H1 (cell line): Measurements from ENCODE around the gene TMEM222. TPM values are rescaled to one million over a fixed set of nuclear protein-coding genes. Genes with fewer than 3 reads are reported as not detected.

Experiments
- CTCF ChIA-PET: fragments of 300-600 bp; sonication (Branson Sonifier 250); formaldehyde crosslinking; loops from one replicate; lab custom pipeline; 2021; ENCODE audit not compliant: partially characterized antibody; lab: Charles Lee
- POLR2A ChIA-PET: fragments of 300-600 bp; sonication (Branson Sonifier 250); formaldehyde crosslinking; loops from one replicate; lab custom pipeline; 2021; ENCODE audit warnings: inconsistent platforms; ENCODE audit not compliant: partially characterized antibody; lab: Charles Lee
- DNase-seq, 2 experiments: peaks; one replicate each; pipeline versions ENCODE4 v3.0.0 to v3.0.0-alpha.2; 2010 to 2022; ENCODE audit warnings: low spot score in 2 of 2, low read depth in 1 of 2, mixed read lengths in 1 of 2
- FAIRE-seq: peaks from 2 replicates; lab custom pipeline; 2011; peaks lifted over from hg19 to GRCh38; lab: Jason Lieb, UNC
- H2AFZ ChIP-seq: 2 replicates; pipeline ENCODE4 v1.8.1; 2012; ENCODE audit warnings: low read length, inconsistent platforms
- H2AK5ac ChIP-seq: 2 replicates; pipeline ENCODE4 v1.6.1; 2013; ENCODE audit warnings: low read depth, low read length
- H2BK120ac ChIP-seq: replicated peaks from 2 replicates; pipeline ENCODE3; 2013; ENCODE audit warnings: low read depth, low read length, inconsistent platforms
- H2BK12ac ChIP-seq: 2 replicates; pipeline ENCODE4 v1.6.1; 2013; ENCODE audit warnings: low read depth, low read length
- H2BK15ac ChIP-seq: 2 replicates; pipeline ENCODE4 v1.6.1; 2013; ENCODE audit warnings: low read length
- H2BK20ac ChIP-seq: 2 replicates; pipeline ENCODE4 v1.6.1; 2013; ENCODE audit warnings: low read length
- H2BK5ac ChIP-seq: 2 replicates; pipeline ENCODE4 v1.6.1; 2013; ENCODE audit warnings: low read depth, low read length
- H3K14ac ChIP-seq: 2 replicates; pipeline ENCODE4 v1.6.1; 2013; ENCODE audit warnings: inconsistent platforms; ENCODE audit not compliant: insufficient read length
- H3K18ac ChIP-seq: 2 replicates; pipeline ENCODE4 v1.6.1; 2013; ENCODE audit warnings: low read length; ENCODE audit errors: extremely low read depth
- H3K23ac ChIP-seq: 2 replicates; pipeline ENCODE4 v1.6.1; 2013; ENCODE audit warnings: inconsistent platforms; ENCODE audit not compliant: insufficient read length
- H3K23me2 ChIP-seq: 2 replicates; pipeline ENCODE4 v1.6.1; 2013; ENCODE audit warnings: low read depth, low read length
- H3K27ac ChIP-seq: 2 replicates; pipeline ENCODE4 v1.6.1; 2011; ENCODE audit warnings: low read depth, low read length, inconsistent platforms
- H3K27me3 ChIP-seq, 4 experiments: replicated peaks in 1 of 4; 1 replicate in 1 of 4; 2 replicates in 3 of 4; pipeline versions ENCODE4 v1.6.1 to v1.8.1; 2011 to 2013; ENCODE audit warnings: low read length in 3 of 4, mild to moderate bottlenecking in 3 of 4, inconsistent platforms in 2 of 4, mixed read lengths in 2 of 4, moderate library complexity in 1 of 4; ENCODE audit not compliant: control insufficient read depth in 3 of 4, insufficient read depth in 3 of 4; ENCODE audit errors: extremely low read depth in 1 of 4
- H3K36me3 ChIP-seq, 4 experiments: 2 replicates each; pipeline versions ENCODE4 v1.6.1 to v1.8.1; 2011 to 2013; ENCODE audit warnings: mild to moderate bottlenecking in 4 of 4, low read length in 3 of 4, moderate library complexity in 2 of 4, control low read depth in 1 of 4, inconsistent platforms in 1 of 4; ENCODE audit not compliant: insufficient read depth in 4 of 4, control insufficient read depth in 2 of 4
- H3K4ac ChIP-seq: replicated peaks from 2 replicates; pipeline ENCODE3; 2013; ENCODE audit warnings: low read length, low read depth, mixed read lengths, inconsistent platforms; ENCODE audit not compliant: insufficient read length
- H3K4me1 ChIP-seq, 4 experiments: replicated peaks in 1 of 4; 1 replicate in 1 of 4; 2 replicates in 3 of 4; pipeline versions ENCODE4 v1.6.1 to v1.8.1; 2011 to 2013; ENCODE audit warnings: low read length in 3 of 4, inconsistent platforms in 2 of 4, mixed read lengths in 1 of 4; ENCODE audit not compliant: insufficient read depth in 4 of 4, control insufficient read depth in 3 of 4
- H3K4me2 ChIP-seq, 2 experiments: 2 replicates each; pipeline versions ENCODE4 v1.6.1 to v1.8.1; 2011 to 2013; ENCODE audit warnings: low read depth in 2 of 2, low read length in 2 of 2, control low read depth in 1 of 2, inconsistent platforms in 1 of 2, mild to moderate bottlenecking in 1 of 2; ENCODE audit not compliant: insufficient read depth in 1 of 2
- H3K4me3 ChIP-seq, 4 experiments: fragments of 200-600, 300-600 bp in 1 of 4; sonication (generic), shearing (Covaris generic), sonication (Bioruptor Twin) in 1 of 4; 2 replicates each; pipeline versions ENCODE4 v1.5.1 to v1.8.1; 2011 to 2016; ENCODE audit warnings: low read length in 4 of 4, low read depth in 3 of 4, control low read depth in 2 of 4, inconsistent platforms in 2 of 4, mild to moderate bottlenecking in 2 of 4, mixed read lengths in 1 of 4, moderate library complexity in 1 of 4; ENCODE audit not compliant: insufficient read depth in 2 of 4; ENCODE audit errors: extremely low read depth in 1 of 4
- H3K56ac ChIP-seq: replicated peaks from 2 replicates; pipeline ENCODE3; 2013; ENCODE audit warnings: low read depth, mild to moderate bottlenecking, mixed read lengths, low read length, inconsistent platforms; ENCODE audit not compliant: insufficient read length
- H3K79me1 ChIP-seq: 2 replicates; pipeline ENCODE4 v1.6.1; 2013; ENCODE audit warnings: low read depth, low read length, control low read depth
- H3K79me2 ChIP-seq, 2 experiments: 2 replicates each; pipeline versions ENCODE4 v1.6.1 to v1.8.1; 2012 to 2013; ENCODE audit warnings: low read length in 2 of 2, mild to moderate bottlenecking in 2 of 2, inconsistent platforms in 1 of 2; ENCODE audit not compliant: insufficient read depth in 2 of 2, control insufficient read depth in 1 of 2
- H3K9ac ChIP-seq, 4 experiments: replicated peaks in 1 of 4; 1 replicate in 1 of 4; 2 replicates in 3 of 4; pipeline versions ENCODE4 v1.6.1 to v1.8.1; 2011 to 2013; ENCODE audit warnings: low read depth in 3 of 4, low read length in 3 of 4, control low read depth in 2 of 4, mild to moderate bottlenecking in 2 of 4, moderate library complexity in 2 of 4, inconsistent platforms in 1 of 4; ENCODE audit errors: extremely low read depth in 1 of 4
- H3K9me3 ChIP-seq, 2 experiments: 2 replicates each; pipeline versions ENCODE4 v1.6.1 to v1.8.1; 2012 to 2013; ENCODE audit warnings: mild to moderate bottlenecking in 2 of 2, moderate library complexity in 2 of 2, control low read depth in 1 of 2, inconsistent platforms in 1 of 2, low read depth in 1 of 2, low read length in 1 of 2, mixed read lengths in 1 of 2; ENCODE audit not compliant: insufficient read depth in 2 of 2
- H4K20me1 ChIP-seq, 2 experiments: replicated peaks in 1 of 2; 2 replicates each; pipeline versions ENCODE3 to v1.8.1; 2011 to 2013; ENCODE audit warnings: inconsistent platforms in 2 of 2, low read length in 2 of 2, mild to moderate bottlenecking in 1 of 2; ENCODE audit not compliant: insufficient read depth in 2 of 2, control insufficient read depth in 1 of 2
- H4K5ac ChIP-seq: 2 replicates; pipeline ENCODE4 v1.6.1; 2013; ENCODE audit warnings: low read length, low read depth, mixed read lengths, inconsistent platforms; ENCODE audit not compliant: insufficient read length
- H4K8ac ChIP-seq: 2 replicates; pipeline ENCODE4 v1.8.0; 2013; ENCODE audit warnings: mild to moderate bottlenecking, moderate library complexity, low read length, inconsistent platforms; ENCODE audit not compliant: insufficient read depth; ENCODE audit errors: extremely low read depth
- H4K91ac ChIP-seq: replicated peaks from 2 replicates; pipeline ENCODE3; 2013; ENCODE audit warnings: low read length, mixed read lengths, inconsistent platforms; ENCODE audit not compliant: insufficient read length
- JUND ChIP-seq: IDR thresholded peaks from 2 replicates; pipeline ENCODE4 v1.6.1; 2011; ENCODE audit warnings: mild to moderate bottlenecking, improper control_type of control experiment, low read length
- WGBS, 2 experiments: shearing (Covaris generic) in 1 of 2; methylation state at CpG; one replicate each; pipeline versions ENCODE4 v1.1.6 to v1.1.7; 2013 to 2015; ENCODE audit warnings: low lambda C conversion rate in 2 of 2, mixed read lengths in 2 of 2, inconsistent platforms in 1 of 2, low coverage in 1 of 2, missing lambda C conversion rate in 1 of 2; ENCODE audit not compliant: insufficient replicate concordance in 2 of 2, insufficient coverage in 1 of 2, insufficient read length in 1 of 2; ENCODE audit errors: extremely low coverage in 1 of 2, missing lambda C conversion rate in 1 of 2; 5-methylcytosine and 5-hydroxymethylcytosine counted together
- polyA plus RNA-seq, 7 experiments: library from polyadenylated mRNA; depleted of rRNA in 3 of 7; stranded (reverse) in 5 of 7; unstranded in 2 of 7; fragments of >200 nt in 5 of 7; fragments of 200-250 nt in 2 of 7; gene quantifications; 1 replicate in 5 of 7; 2 replicates in 1 of 7; 4 replicates in 1 of 7; pipeline versions ENCODE4 v1.2.1 to v1.2.3, GENCODE V29; 2011 to 2013; ENCODE audit warnings: missing spikeins in 2 of 7, mixed read lengths in 2 of 7
- total RNA-seq: library from RNA; stranded (reverse); fragmentation: NEBNext Ultra II Directional; extraction: Animal tissue kit (Norgen Biotek cat#: 25700); gene quantifications from 2 replicates; pipeline ENCODE4 v1.2.1, GENCODE V29; 2021

Gene TMEM222
- total and polyA plus RNA-seq, 2 of the 8 experiments (the other 6 are each of a cell fraction or from before 2014, with no cell fraction given), result 27.0 to 51.8 TPM

DNA sequence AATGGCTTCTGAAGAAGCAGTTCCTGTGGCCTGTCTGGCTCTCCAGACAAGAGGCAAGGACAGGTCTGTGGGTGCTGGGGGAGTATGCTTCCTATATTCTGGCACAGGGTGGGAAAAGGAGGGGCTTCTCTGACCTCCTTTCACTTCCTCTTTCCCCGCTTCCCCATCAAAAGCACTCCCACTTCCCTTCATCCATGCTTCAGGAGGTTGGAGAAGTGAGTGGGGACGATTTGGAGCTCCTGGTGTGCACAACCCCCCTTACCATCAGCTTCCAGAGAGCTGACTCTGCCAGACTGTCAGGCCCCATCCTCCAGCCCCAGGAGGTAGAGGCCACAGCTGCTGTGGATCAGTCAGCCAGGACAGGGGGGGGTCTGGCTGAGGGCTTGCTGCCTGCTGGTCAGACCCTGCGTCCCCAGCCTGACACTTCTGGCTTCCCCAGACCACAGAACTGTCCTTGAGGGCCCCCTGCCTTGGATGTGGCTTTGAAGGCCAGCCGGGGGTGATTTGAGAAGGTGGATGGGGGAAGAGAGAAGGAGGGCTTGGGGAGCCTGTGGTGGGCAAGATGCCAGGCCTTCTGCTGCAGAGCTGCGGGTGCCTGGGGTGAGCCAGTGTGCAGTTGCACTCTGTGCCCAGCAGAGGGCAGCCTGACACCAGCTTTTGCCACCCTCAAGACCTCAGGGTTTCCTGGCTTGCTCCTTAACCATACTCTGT is 21.5 kb upstream of the TMEM222 start:
- Histone ChIP-seq H3K4me2 (no peak overlapping the region), H2AFZ (no peak overlapping the region)
- 0 out of 2 replicates have a peak, but pooled peaks have one; percentile 10 for TF ChIP-seq JUND

More for the DNA sequence above, 21.5 kb upstream of the TMEM222 start:
- Histone ChIP-seq H3K18ac (no peak overlapping the region), H2BK20ac (no peak overlapping the region; the same call in 1 of the 2 replicates), H3K36me3 (no peaks in the 10 kb centered on the region), H4K8ac (0 out of 2 replicates have a peak overlapping the region, but pooled peaks have one; percentile 69), H2AK5ac (no peak overlapping the region), H3K4me3 (no peak overlapping the region), H3K27me3 (no peaks in the 10 kb centered on the region), H3K56ac (no peak overlapping the region), H4K20me1 (no peaks in the 10 kb centered on the region), H3K23ac (no peak overlapping the region), H3K9me3 (no peaks in the 10 kb centered on the region), H2BK120ac (no peak overlapping the region), H4K91ac (peak overlapping the region; percentile 75), H3K4ac (no peak overlapping the region), H2BK12ac (peak overlapping the region; percentile 94; the same call in 1 of the 2 replicates), H3K14ac (no peak overlapping the region), H4K5ac (no peak overlapping the region), H3K4me1 (peaks cover 0 to 22% (median 11%) of the 10 kb centered on the region in 4 experiments; a peak in 6 of 7 replicates), H3K79me2 (no peaks in the 10 kb centered on the region), H3K9ac (no peak overlapping the region), H3K79me1 (no peaks in the 10 kb centered on the region), H2BK15ac (0 out of 2 replicates have a peak overlapping the region, but pooled peaks have one; percentile 81), H3K27ac (no peak overlapping the region), H2BK5ac (0 out of 2 replicates have a peak overlapping the region, but pooled peaks have one; percentile 54), H3K23me2 (no peaks in the 10 kb centered on the region)
- CTCF ChIA-PET, result interaction anchor here (0.5 to 17.9 kb wide), 47 partner anchors 10 to 442 kb away, joined by 3 to 321 read pairs (median 5); partner anchors contain the start of genes AHDC1, CD164L2, GPR3 and MAP3K6
- DNase-seq (peak in 1 of 2 experiments; percentile 90), FAIRE-seq (peak; percentile 72)
- POLR2A ChIA-PET, result interaction anchor here (0.6 to 2.5 kb wide), 20 partner anchors 7 to 273 kb away, joined by 3 to 10 read pairs (median 4); partner anchors contain the start of genes CD164L2 and MAP3K6
- WGBS, 2 experiments, result 54% methylated on average over 5 of the region's 5 CpGs; no CpG with 5 or more reads in 1 of the 2 experiments
